NT2/D1 (cell line): ENCODE data around the gene SLC5A3.

Source experiments
- SUZ12 ChIP-seq: IDR thresholded peaks from 2 replicates; pipeline ENCODE4 v1.6.1; 2011; ENCODE audit not compliant: insufficient read length, insufficient read depth; ENCODE audit errors: extremely low read depth
- YY1 ChIP-seq: IDR thresholded peaks from 2 replicates; pipeline ENCODE4 v1.6.1; 2011; ENCODE audit not compliant: insufficient read length, insufficient read depth

DNA sequence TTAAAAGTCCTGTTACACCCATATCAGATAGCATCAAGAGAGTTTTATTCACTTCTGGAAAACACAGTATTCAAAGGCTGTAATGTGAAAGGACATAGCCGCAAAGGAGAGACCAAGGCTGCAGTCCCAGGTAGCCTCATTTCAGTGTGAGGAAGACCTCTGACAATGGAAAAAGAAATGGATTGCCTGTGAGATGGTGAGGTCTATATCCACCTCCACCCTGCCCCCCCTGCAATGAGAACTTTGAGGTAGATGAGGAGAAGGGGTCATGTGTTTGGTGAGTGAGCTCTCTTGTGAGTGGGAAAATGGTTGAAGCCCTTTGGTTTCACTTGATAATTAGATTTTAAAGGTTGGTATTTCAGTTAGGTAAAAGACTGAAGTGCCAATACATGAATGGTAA is 3.5 kb downstream of the SLC5A3 start:
- no peak for TF ChIP-seq YY1
- no peak for TF ChIP-seq SUZ12
